Activated T-cell treated with anti-CD3 and anti-CD28 coated beads, Interleukin-2, amount 50 U/mL, for 48 hours (primary cell): ENCODE data around the gene FANCB.

Experiments
- DNase-seq, 2 experiments: peaks; one replicate each; pipeline ENCODE4 v3.0.0-alpha.2; 2020

FANCB gene

GRCh38 chrX:14832151-14832550 lies 40.7 kb downstream of the FANCB start:
- no peak for DNase-seq

- DNase-seq: no peak
Observed at GRCh38 chrX:14829643-14830042, 43.2 kb downstream of the FANCB start.

DNA sequence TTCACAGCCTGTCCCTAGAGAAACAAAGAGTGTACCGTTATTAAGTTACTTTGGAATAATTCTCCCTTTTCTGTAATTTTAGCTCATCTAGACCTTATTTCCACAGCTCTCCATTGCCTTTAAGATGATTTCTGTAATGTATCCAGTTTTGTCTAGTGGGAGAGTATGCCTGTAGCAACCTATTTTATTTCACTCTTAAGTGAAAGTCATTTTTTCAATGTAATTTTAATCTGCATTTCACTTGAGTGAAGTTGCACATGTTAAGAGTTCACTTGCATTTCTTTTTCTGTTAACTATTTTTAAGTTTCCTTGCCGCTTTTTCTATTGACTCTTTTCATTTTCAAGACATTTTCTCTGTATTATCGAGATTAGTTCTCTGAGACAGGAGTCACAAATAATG lies 46.5 kb downstream of the FANCB start:
- no peak for DNase-seq

- no peak for DNase-seq
Observed at GRCh38 chrX:14825851-14826250, 47.0 kb downstream of the FANCB start.

DNA sequence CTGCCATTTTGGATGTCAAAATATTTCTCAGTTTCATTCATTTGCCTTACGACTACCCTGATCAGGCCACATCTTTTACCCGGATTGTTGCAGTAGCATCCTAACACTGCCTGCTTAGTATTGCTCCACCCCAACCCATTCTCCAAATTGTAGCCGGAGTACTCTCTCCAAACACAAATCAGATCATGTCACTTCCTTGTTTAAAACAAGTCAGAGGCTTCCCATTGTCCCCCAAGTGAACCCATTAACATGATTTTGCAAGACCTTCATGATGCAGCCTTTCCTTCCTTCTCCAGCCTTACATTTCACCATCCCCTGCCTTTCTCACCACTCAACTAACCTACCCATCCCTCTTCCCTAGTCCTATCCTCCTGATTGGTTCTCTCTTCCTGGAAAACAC lies 53.1 kb downstream of the FANCB start:
- DNase-seq: no peak

- DNase-seq: no peak
Observed at GRCh38 chrX:14817571-14817970, 55.3 kb downstream of the FANCB start.

DNA sequence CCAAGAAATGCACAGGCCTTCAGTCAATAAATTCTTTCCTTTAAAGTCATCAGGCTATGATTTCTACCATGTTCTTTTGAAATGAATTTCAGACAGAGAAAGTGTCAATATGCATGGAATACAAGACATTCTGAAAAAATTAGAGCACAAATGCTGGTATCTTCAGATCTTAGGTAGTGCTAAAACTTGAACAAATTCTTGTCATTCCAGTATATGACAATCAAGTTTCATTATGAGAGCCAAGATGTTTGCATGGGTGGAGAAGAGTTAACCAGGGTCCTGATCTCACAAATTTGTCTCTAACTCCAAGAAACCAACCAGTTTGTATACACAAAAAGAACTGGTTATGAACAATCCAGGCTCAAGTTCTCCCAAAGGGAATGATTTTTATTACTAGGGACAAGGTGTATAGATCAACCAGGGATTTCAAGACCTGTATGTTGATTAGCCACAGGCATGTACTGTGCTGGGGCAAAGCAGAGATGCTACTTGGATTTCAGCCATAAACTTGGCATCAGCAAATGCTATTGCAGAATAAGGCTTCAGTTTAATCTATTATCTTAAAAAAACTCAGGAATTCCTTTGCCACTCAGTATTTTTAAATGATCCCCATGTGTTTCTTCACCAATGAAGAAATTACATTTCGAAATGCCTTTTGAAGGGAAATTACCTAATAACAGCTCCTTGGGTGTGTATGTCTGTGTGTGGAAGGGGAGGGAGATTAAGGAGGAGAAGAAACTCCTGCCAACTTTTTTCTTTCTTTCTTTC lies 69.7 kb downstream of the FANCB start:
- DNase-seq: no peak

- DNase-seq: no peak
Observed at GRCh38 chrX:14801136-14801535, 71.7 kb downstream of the FANCB start.

DNA sequence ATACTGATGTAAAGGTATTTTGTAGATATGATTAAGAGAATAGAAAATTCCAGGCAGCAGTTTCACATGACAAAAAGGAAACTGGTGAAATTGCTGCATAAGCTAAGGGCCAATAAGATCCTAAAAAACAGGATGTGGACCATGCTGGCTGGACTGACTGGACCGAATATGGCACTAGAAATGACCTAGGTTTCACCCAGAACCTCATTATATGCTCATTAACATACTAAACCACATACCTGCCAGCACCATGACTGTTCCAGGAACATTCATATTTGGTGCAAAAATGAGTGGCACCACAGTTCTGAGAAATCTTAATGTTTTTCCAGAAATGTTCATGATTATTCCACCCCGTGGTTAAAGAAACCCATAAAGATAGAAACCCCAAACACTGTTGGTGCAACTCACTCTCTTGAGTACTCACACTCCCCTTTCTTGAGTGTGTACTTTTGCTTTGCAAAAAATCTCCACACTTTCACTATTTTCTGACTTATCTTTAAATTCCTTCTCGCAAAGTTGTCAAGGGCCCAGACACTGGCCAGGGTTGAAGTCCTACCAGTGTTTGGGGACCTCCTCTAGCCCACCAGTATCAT lies 74.0 kb downstream of the FANCB start:
- no peak for DNase-seq
